CD4-positive, alpha-beta memory T cell (primary cell): ENCODE measurements around the gene RSPH10B2. TPM values are rescaled to one million over a fixed set of nuclear protein-coding genes. Genes with fewer than 3 reads are reported as not detected.
"Not testable (repeated sequence)": the region's sequence is repeated elsewhere in the genome, so short reads cannot be mapped to it uniquely, and the experiment has no call there.

Experiments
- CTCF ChIA-PET: fragments of 350-600 bp; sonication (Branson Sonifier 250); formaldehyde crosslinking; loops from one replicate; lab custom pipeline; 2021; ENCODE audit warnings: inconsistent platforms; ENCODE audit not compliant: partially characterized antibody; lab: Charles Lee
- POLR2A ChIA-PET: fragments of 350-600 bp; sonication (Branson Sonifier 250); formaldehyde crosslinking; loops from one replicate; lab custom pipeline; 2021; ENCODE audit not compliant: partially characterized antibody; lab: Charles Lee
- DNase-seq, 5 donors: peaks; one replicate each; pipeline versions ENCODE4 v3.0.0 to v3.0.0-alpha.2; 2020 to 2022; ENCODE audit warnings: mixed read lengths in 1 of 5
- H3K27ac ChIP-seq: one replicate; pipeline ENCODE4 v1.7.0; 2013; ENCODE audit warnings: low read depth, low read length
- H3K27me3 ChIP-seq: 2 replicates; pipeline ENCODE4 v1.7.0; 2013; ENCODE audit warnings: mild to moderate bottlenecking, low read length, moderate library complexity; ENCODE audit not compliant: insufficient read depth
- H3K36me3 ChIP-seq: 2 replicates; pipeline ENCODE4 v1.7.0; 2013; ENCODE audit warnings: mild to moderate bottlenecking, low read length, moderate library complexity; ENCODE audit not compliant: insufficient read depth
- H3K4me1 ChIP-seq: 2 replicates; pipeline ENCODE4 v1.7.0; 2013; ENCODE audit warnings: mild to moderate bottlenecking, low read length, moderate library complexity; ENCODE audit not compliant: insufficient read depth
- H3K4me3 ChIP-seq, 2 donors: one replicate each; pipeline ENCODE4 v1.7.0; 2013; ENCODE audit warnings: low read length in 2 of 2, mild to moderate bottlenecking in 1 of 2
- H3K9me3 ChIP-seq, 2 donors: one replicate each; pipeline ENCODE4 v1.7.0; 2013; ENCODE audit warnings: low read length in 2 of 2, control low read depth in 1 of 2; ENCODE audit not compliant: control insufficient read depth in 1 of 2
- H3K27ac Mint-ChIP-seq, 7 donors: one replicate each; pipeline ENCODE4 v1.8.0; 2020 to 2021; ENCODE audit warnings: mixed read lengths in 7 of 7, mild to moderate bottlenecking in 6 of 7, inconsistent platforms in 3 of 7, moderate library complexity in 3 of 7
- H3K27me3 Mint-ChIP-seq, 2 donors: one replicate each; pipeline ENCODE4 v1.8.0; 2020 to 2021; ENCODE audit warnings: mixed read lengths in 2 of 2
- H3K36me3 Mint-ChIP-seq, 2 donors: one replicate each; pipeline ENCODE4 v1.8.0; 2020 to 2021; ENCODE audit warnings: mixed read lengths in 2 of 2, inconsistent platforms in 1 of 2, mild to moderate bottlenecking in 1 of 2
- H3K4me1 Mint-ChIP-seq, 4 donors: one replicate each; pipeline ENCODE4 v1.8.0; 2020 to 2021; ENCODE audit warnings: mixed read lengths in 4 of 4, mild to moderate bottlenecking in 1 of 4
- H3K4me3 Mint-ChIP-seq, 8 donors: one replicate each; pipeline ENCODE4 v1.8.0; 2020 to 2021; ENCODE audit warnings: mixed read lengths in 8 of 8, mild to moderate bottlenecking in 7 of 8, moderate library complexity in 6 of 8, inconsistent platforms in 3 of 8
- H3K9me3 Mint-ChIP-seq, 8 donors: one replicate each; pipeline ENCODE4 v1.8.0; 2020 to 2021; ENCODE audit warnings: mixed read lengths in 8 of 8, mild to moderate bottlenecking in 5 of 8, inconsistent platforms in 3 of 8, moderate library complexity in 1 of 8
- intact Hi-C: fragments of 100-400 bp; cut with micrococcal nuclease; formaldehyde crosslinking; loops from one replicate; pipeline ENCODE4 v1.15.1; 2023
- polyA plus RNA-seq, 2 donors: library from polyadenylated mRNA; unstranded; fragments of 300-500 nt; fragmentation: Illumina TruSeq; gene quantifications; one replicate each; pipeline ENCODE4 v1.2.3, GENCODE V29; 2021
- total RNA-seq, 2 experiments: library from RNA; stranded (reverse); gene quantifications; one replicate each; pipeline ENCODE4 v1.2.3, GENCODE V29; 2021

Gene RSPH10B2
- total and polyA plus RNA-seq, 4 experiments from 2014 or later = 0.10 to 1.1 (median 0.70) TPM; not detected in 1

DNA sequence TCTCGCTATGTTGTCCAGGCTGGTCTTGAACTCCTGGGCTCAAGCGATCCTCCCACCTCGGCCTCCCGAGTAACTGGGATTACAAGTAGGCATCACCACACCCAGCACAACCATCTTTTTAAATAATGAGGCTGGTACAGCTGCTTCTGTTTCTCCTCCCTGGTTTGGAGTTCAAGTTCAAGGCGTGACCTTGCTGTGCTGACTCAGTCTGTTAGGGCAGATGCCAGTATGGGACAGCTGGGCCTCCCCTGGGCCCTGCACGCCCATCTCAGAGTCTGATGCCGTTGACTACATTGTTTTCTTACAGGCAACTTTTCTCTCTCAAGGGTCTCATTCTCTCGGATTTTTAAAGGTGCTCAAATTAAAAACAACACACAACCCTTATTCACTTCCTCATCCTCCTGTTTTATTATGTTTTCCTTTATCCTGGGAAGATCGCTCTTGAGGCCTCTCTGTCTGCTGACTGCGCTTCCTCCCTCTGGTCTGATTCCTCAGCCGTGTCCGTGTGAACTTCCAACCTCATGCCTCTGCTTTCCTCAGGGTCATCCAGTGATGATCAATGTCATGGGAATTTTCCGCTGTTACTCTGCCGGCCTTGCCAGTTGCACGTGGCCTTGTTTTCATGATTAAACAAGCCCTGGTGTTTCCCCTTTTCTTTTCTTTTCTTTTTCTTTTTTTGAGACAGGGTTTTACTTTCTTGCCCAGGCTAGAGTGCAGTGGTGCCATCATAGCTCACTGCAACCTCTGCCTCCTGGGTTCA, 38.4 kb downstream of the RSPH10B2 start:
- POLR2A ChIA-PET, H3K27ac ChIP-seq, H3K4me3 ChIP-seq, H3K36me3 ChIP-seq, H3K36me3 Mint-ChIP-seq, DNase-seq, H3K4me3 Mint-ChIP-seq, H3K27me3 Mint-ChIP-seq, H3K9me3 Mint-ChIP-seq, H3K4me1 ChIP-seq, H3K9me3 ChIP-seq, intact Hi-C loops, CTCF ChIA-PET, H3K4me1 Mint-ChIP-seq, H3K27me3 ChIP-seq: not testable (repeated sequence)
- peak overlapping the region in 1 of 7 donors; percentile 25 for H3K27ac Mint-ChIP-seq

DNA sequence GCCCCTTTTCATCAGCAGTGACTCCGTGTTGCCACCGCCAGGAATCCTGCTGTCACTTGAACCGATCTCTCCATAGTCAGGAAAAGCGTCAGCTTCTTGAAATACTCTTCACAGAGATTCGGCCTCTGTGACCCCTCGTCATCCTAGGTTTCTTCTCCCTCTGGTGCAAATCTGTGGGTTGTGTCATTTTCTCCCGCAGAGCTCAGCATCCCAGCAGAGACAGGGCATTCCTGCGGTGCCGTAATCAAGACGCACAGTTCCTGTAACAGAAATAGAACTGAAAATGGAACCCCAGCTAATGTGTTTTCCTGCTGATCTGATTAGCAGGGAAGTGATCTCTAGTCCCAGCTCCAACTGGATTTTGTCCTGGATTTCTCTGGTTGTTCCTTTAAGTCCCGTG, 40.4 kb downstream of the RSPH10B2 start:
- intact Hi-C loops, H3K27me3 Mint-ChIP-seq, H3K36me3 Mint-ChIP-seq, CTCF ChIA-PET, H3K27ac ChIP-seq, DNase-seq, H3K27me3 ChIP-seq, H3K4me1 Mint-ChIP-seq, H3K4me3 ChIP-seq, H3K9me3 ChIP-seq, H3K9me3 Mint-ChIP-seq, POLR2A ChIA-PET, H3K4me3 Mint-ChIP-seq, H3K36me3 ChIP-seq, H3K4me1 ChIP-seq: not testable (repeated sequence)
- H3K27ac Mint-ChIP-seq = peak overlapping the region in 1 of 7 donors; percentile 66

DNA sequence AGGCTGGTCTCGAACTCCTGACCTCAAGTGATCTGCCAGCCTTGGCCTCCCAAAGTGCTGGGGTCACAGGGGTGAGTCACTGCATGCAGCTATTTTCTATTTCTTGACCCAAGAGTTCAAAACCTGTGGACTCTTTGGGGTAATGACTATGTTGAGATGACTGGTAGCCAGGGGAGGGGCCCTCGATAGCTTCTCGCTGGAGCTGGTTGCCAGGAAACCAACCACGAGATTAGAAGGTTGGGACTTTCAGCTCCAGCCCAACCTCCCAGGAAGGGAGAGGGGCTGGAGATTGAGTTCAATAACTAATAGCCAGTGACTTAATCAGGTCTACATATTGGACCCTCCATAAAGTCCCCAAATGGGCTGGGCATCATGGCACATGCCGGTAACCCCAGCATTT, 43.3 kb downstream of the RSPH10B2 start:
- H3K4me1 ChIP-seq, H3K36me3 Mint-ChIP-seq, H3K27ac Mint-ChIP-seq, H3K36me3 ChIP-seq, intact Hi-C loops, H3K27me3 Mint-ChIP-seq, DNase-seq, CTCF ChIA-PET, POLR2A ChIA-PET, H3K4me3 Mint-ChIP-seq, H3K9me3 Mint-ChIP-seq, H3K27ac ChIP-seq, H3K4me1 Mint-ChIP-seq, H3K27me3 ChIP-seq, H3K4me3 ChIP-seq, H3K9me3 ChIP-seq: not testable (repeated sequence)

DNA sequence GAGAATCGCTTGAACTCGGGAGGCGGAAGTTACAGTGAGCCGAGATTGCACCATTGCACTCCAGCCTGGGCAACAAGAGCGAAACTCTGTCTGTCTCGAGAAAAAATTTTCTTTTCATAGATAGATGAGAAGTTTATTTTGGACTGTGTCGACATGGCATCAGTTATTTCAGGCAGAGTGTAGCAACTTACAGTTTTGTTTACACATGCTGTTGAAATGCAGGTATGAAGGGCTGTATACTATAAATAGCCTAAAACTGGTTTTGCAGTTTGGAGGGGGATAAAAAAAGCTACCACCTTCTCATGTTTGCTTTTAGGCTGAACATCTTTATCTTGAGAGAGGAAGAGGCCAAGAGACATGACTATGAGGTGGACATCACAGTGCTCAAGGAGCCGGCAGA, 44.1 kb downstream of the RSPH10B2 start:
- CTCF ChIA-PET, H3K9me3 Mint-ChIP-seq, H3K36me3 ChIP-seq, H3K4me1 ChIP-seq, POLR2A ChIA-PET, H3K9me3 ChIP-seq, H3K4me3 ChIP-seq, H3K27ac Mint-ChIP-seq, intact Hi-C loops, H3K27ac ChIP-seq, DNase-seq, H3K4me3 Mint-ChIP-seq, H3K27me3 ChIP-seq, H3K36me3 Mint-ChIP-seq, H3K27me3 Mint-ChIP-seq, H3K4me1 Mint-ChIP-seq: not testable (repeated sequence)

DNA sequence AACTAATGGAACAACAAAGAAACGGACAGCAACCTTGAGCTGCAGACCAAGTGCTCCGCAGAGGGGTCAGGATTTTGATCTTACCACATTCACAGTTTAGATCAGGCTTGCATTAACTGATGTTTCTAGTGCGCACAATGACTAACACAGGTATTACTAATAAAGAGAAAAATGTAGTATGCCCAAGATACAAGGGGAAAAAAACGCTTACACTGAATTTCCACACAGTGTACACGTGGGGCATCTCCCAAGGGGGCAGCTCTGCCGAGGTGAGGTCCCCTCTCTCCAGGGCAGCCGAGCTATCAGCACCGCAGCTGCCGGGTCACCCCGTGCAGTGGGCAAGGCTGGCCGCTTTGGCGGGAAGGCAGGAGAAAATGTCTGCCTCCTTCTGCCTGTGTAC, 46.0 kb downstream of the RSPH10B2 start:
- POLR2A ChIA-PET, H3K27me3 Mint-ChIP-seq, H3K9me3 Mint-ChIP-seq, DNase-seq, H3K9me3 ChIP-seq, intact Hi-C loops, H3K27ac Mint-ChIP-seq, H3K4me1 Mint-ChIP-seq, H3K4me1 ChIP-seq, H3K27me3 ChIP-seq, CTCF ChIA-PET, H3K36me3 Mint-ChIP-seq, H3K4me3 Mint-ChIP-seq, H3K36me3 ChIP-seq, H3K4me3 ChIP-seq, H3K27ac ChIP-seq: not testable (repeated sequence)

DNA sequence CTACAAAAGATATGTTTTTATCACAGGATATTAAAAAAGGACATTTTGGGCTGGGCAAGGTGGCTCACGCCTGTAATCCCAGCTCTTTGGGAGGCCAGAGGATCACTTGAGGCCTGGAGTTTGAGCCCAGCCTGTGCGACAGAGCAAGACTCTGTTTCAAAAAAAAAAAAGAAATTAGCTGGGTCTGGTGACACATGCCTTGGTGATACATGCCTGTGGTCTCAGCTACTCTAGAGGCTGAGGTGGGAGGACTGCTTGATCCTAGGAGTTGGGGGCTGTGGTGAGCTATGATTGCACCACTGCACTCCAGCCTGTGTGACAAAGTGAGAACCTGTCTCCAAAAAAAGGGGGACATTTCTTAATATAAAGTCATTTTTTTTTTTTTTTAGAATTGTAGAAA, 46.4 kb downstream of the RSPH10B2 start:
- DNase-seq, H3K9me3 ChIP-seq, H3K36me3 Mint-ChIP-seq, H3K4me1 ChIP-seq, intact Hi-C loops, H3K27ac Mint-ChIP-seq, CTCF ChIA-PET, POLR2A ChIA-PET, H3K4me1 Mint-ChIP-seq, H3K9me3 Mint-ChIP-seq, H3K27me3 Mint-ChIP-seq, H3K36me3 ChIP-seq, H3K27ac ChIP-seq, H3K4me3 Mint-ChIP-seq, H3K27me3 ChIP-seq, H3K4me3 ChIP-seq: not testable (repeated sequence)

DNA sequence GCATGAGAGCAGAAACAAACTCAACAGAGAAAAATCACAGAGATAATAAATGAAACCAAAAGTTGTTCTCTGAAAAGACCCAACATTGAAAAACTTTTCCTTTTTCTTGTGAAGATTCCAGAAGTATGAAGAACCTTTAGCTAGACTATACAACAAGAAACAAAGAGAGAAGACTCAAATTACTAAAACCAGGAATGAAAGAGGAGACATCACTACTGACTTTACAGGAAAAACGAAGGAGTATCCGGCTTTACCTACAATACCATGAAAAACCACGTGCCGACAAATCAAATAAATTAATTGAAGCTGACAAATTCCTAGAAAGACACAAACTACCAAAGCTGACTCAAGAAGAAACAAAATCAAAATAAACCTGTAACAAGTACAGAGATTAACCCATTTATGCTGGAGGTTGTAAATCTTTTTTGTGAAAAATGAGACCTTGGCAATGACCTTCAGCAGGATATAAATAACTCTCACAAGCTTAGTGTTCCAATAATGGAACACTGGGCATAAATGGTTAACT, 53.6 kb downstream of the RSPH10B2 start:
- H3K9me3 Mint-ChIP-seq, H3K4me3 Mint-ChIP-seq, POLR2A ChIA-PET, H3K27ac ChIP-seq, intact Hi-C loops, H3K27me3 ChIP-seq, DNase-seq, H3K4me1 ChIP-seq, H3K4me3 ChIP-seq, H3K4me1 Mint-ChIP-seq, CTCF ChIA-PET, H3K36me3 ChIP-seq, H3K27me3 Mint-ChIP-seq, H3K27ac Mint-ChIP-seq, H3K9me3 ChIP-seq, H3K36me3 Mint-ChIP-seq: not testable (repeated sequence)

DNA sequence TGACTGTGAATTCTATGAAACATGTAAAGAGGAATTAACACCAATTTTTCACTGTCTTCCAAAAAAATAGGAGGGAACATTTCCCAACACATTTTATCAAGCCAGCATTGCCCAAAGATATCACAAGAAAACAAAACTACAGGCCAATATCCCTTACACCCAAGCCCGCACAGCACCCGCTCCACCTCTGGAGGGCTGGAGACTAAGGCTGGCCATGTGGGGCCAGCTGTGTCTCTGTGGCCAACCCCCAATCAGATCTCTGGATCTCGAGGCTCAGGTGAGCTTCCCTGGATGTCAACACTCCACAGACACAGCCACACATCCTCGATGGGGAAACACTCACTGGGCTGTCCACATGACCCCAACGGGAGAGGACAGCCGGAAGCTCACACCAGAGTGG, 54.1 kb downstream of the RSPH10B2 start:
- POLR2A ChIA-PET, H3K27ac ChIP-seq, H3K27me3 Mint-ChIP-seq, H3K4me3 Mint-ChIP-seq, H3K9me3 ChIP-seq, H3K9me3 Mint-ChIP-seq, H3K36me3 ChIP-seq, H3K4me1 ChIP-seq, DNase-seq, CTCF ChIA-PET, H3K36me3 Mint-ChIP-seq, H3K4me1 Mint-ChIP-seq, H3K27ac Mint-ChIP-seq, H3K27me3 ChIP-seq, H3K4me3 ChIP-seq, intact Hi-C loops: not testable (repeated sequence)
